ENCODE measurements around the gene SENP2.
"Not testable (repeated sequence)": the region's sequence is repeated elsewhere in the genome, so short reads cannot be mapped to it uniquely, and the experiment has no call there.

Gene SENP2

DNA sequence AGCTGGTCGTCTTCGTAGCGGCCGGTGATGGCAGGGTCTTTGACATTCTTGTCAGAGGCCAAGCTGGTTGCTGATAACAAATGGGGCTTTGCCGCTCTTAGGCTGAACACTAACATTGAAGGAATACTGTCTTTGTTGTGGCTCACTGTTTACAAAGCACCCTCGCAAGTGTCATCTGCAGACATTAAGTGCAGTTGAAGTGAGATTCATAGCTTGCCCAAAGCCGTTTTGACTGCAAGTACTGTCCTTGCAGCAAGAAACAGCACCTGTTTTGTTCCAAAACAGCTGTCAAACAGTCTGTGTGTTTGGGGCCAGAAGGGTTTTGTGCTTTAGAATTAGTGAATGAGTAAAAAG lies 568 bp downstream of the SENP2 start:
- no peak for DNase-seq (ENCODE audit: low read depth)

- no peak for DNase-seq (ENCODE audit: low read depth)
Measured at GRCh38 chr3:185594073-185594472, 8.0 kb downstream of the SENP2 start.

DNA sequence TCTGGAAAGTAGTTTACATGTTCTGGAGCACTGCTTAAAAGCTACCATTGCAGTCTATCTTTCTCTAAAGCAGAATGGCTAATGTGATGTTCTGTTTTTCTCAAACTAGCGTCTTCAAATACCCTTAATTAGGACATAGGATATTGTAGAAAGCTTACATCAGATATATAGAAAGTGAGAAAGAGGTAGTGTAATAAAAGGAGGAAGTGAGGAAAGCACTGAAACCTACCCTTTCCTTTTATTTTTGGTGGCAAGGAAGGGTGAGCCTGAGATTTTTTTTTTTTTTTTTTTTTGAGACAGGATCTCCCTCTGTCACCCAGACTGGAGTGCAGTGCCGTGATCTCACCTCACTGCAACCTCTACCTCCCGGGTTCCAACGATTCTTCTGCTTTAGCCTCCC lies 9.4 kb downstream of the SENP2 start:
- DNase-seq (ENCODE audit: low read depth) = no peak

GRCh38 chr3:185605566-185605965 lies 19.5 kb downstream of the SENP2 start:
- DNase-seq (ENCODE audit: low read depth) = no peak

DNA sequence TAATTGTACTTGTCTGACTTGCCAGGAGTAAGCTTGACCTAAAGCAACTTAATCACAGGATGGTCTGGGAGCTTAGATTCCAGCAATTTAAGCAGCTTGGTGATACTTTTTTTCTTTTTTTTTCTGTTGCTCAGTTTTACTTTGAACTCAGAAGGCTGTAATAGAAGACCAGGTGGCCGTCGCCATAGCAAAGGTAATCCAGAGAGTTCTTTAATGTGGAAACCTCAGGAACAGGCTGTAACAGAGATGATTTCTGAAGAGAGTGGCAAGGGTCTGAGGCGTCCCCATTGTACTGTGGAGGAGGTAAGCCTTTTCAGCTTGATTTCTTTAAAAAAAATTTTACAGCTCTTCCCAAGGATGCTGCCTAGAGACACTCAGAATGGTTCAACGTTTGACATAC lies 20.1 kb downstream of the SENP2 start:
- DNase-seq (ENCODE audit: low read depth) = no peak

- DNase-seq (ENCODE audit: low read depth) = no peak
Measured at GRCh38 chr3:185613016-185613415, 26.9 kb downstream of the SENP2 start.

DNA sequence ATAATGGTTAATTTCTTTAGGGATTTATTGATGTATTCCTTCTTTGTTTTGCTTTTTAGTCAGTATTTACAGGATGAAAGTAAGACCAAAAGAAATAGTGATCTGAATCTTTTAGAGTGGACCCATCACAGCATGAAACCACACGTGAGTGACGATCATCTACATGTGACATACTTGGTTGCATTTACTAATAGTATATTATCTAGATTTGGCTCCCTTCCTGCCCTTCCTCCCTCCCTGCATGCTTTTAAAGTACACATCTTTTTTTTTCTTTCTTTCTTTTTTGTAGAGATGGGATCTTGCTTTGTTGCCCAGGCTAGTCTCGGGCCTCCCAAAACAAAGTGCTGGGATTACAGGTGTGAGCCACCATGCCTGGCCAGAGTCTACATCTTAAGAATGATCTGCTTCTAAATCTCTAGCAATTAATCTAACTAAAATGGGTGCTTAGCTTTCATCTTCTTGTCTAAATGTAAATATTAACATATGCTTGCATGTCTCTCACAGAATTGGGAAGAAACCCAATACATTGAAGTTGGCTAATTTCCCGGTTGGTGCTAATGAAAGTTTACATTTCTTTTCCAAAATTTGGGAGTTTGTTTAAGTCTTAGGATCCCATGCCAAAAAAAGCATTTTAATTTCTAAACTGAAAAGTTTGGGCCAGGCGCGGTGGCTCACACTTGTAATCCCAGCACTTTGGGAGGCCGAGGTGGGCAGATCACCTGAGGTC lies 38.0 kb downstream of the SENP2 start:
- DNase-seq (ENCODE audit: low read depth) = no peak

DNA sequence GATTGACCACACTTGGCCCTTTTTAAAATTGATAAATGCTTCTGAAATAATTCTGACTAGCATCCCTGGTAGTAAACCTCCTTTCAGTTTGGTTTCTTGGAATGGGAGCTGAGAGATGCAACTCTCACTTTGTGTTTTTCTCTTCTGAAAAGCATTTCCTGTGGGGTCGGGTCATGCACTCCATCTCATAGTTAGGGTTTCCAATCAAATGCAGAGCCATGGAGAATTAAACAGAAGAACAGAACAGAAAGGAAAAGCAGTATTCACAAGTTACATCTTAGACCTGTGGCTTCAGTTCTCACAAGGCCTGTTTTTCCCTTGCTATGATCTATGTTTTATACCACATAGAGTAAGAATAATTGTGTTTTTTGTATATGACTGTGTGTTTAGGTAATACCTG lies 39.7 kb downstream of the SENP2 start:
- DNase-seq (ENCODE audit: low read depth) = no peak

DNA sequence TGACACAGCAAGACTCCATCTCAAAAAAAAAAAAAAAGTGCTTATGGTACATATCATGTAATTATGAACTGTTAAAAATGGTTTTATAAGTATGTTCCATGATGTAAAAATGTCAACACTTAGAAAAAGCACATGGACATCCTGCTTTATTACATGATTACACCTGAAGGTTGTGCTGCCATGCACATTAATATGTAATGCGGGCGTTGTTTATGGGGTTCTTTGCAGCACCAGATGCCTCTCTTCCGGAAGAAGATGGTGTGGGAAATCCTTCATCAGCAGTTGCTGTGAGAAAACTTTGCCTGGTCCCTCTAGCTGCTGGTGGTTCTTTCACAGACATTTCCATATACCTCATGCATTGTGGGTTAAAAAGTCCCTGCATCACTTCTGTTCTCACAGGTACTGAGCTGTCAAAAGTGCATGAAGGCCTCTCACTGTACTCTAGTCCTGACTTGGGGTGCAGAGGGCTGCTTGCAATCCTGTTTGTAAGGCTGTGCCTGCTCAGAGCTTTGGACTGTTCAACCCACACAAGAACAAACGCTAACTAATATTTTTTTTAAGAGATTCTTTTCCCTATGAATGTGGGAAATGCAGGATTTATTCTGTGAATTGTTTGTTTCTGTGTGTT lies 43.6 kb downstream of the SENP2 start:
- no peak for DNase-seq (ENCODE audit: low read depth)

DNA sequence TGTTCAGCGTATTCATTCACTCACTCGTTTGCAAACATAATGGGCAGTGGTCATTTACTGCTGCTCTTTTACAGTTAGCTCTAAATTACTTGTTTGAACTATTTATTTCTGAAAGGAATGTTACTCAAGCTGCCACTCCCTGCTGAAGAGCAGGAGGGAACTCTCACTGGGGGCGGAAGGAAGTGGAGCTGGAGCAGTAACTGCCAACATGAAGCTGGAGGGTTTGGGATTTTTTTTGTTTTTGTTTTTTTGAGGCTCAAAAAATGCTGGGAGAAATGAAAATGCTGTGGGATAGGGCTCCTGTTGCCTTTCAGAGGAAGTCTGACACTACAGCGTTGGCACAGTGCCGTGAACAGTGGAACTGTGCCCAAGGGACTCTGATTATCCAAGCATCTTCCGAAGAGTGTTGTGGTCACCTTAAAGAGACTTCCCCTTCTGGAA lies 44.1 kb downstream of the SENP2 start:
- no peak for DNase-seq (ENCODE audit: low read depth)

DNA sequence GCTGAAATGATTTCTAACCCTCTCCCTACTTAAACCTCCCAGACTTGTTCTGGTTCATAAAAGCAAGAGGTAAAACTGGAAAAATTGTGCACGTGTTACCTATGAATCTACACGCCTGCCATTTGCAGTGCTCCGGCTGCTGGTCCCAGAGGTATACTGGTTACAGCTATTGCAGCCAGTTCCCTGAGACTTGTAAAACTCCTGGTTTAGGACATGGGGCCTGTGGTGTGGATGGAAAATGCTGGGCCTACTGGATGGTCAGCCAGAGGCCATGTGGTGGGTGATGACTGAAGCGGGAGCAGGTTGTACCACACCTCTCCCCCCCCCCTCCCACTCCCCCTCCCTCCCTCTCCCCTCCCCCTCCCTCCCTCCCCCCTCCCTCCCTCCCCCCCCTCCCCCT lies 45.0 kb downstream of the SENP2 start:
- DNase-seq (ENCODE audit: low read depth) = no peak

DNA sequence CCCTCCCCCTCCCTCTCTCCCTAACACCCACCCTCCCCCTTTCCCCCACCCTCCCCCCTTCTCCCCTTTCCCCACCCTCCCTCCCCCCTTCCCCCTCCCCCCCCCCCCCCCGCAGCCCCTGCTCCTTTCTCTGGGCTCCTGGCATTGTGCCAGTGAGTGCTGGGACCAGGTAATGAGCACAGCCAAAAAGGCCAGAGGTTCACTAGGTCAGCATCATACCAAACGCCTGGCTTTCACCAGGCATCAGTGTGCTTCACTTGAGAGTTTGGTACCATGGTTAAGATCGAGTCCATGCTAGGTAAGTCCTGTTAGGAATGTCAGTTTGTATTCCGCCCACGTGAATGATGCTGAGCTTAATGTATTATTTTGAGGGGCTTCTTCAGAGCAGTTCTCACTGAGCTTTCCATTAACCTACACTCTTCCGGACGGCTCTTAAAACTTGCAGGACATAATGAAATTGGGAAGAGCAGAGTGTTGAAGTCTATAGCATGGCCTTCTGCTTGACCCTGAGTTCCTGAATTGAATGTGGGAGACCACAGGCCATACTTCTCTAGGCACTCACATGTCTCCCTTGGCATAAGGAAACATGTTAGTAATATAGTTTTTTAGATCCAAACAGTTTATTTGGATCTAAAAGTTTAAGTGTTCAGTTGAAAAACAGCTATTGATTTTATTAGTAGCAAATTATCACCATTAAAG lies 45.6 kb downstream of the SENP2 start:
- DNase-seq (ENCODE audit: low read depth) = no peak

DNA sequence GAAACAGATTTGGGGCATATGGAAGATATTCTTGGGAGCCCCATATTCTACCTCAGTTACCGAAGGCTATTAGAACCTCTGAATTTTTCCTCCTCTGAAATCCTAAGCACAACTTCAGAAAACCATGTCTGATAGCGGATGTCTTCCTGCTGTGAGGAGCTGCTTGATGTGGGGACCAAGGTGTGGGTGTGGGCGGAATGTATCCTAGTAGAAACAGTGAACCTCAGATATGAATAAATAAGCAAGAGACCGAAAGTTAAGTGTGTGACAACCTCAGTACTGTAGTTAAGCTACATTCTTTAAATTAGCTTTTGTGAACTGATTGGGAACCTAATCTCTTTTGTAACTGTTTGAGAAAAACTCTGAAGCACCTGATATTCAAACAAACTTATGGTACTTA lies 46.9 kb downstream of the SENP2 start:
- DNase-seq (ENCODE audit: low read depth) = no peak

- no peak for DNase-seq (ENCODE audit: low read depth)
Measured at GRCh38 chr3:185637388-185637787, 51.3 kb downstream of the SENP2 start.

- not testable (repeated sequence) for DNase-seq (ENCODE audit: low read depth)
Measured at GRCh38 chr3:185638651-185639050, 52.6 kb downstream of the SENP2 start.

DNA sequence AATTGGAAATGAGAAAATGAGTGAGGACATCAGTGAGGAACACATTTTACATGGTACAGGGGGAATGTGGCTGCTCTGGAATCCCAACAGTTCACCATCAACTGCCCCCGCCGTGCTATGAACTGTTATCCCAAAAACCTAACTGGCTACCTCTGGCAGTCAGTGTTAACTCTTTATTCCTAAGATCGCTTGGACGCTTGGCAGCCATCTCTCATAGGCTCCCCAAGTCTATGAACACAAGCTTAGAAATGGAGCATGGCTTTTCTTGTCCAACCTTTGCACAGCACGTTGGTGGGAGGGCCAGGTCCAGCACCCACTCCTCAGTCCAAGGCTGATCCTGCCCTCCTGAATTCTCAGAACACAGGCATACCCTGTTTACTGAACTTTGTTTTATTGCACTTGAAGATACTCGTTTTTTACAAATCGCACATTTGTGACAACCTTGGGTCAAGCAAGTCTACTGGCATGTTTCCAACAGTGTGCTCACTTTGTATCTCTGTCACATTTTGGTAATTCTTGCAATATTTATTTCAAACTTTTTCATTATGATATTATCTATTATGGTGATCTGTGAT lies 53.6 kb downstream of the SENP2 start:
- DNase-seq (ENCODE audit: low read depth) = no peak

GRCh38 chr3:185640308-185640707 lies 54.2 kb downstream of the SENP2 start:
- DNase-seq (ENCODE audit: low read depth) = no peak

DNA sequence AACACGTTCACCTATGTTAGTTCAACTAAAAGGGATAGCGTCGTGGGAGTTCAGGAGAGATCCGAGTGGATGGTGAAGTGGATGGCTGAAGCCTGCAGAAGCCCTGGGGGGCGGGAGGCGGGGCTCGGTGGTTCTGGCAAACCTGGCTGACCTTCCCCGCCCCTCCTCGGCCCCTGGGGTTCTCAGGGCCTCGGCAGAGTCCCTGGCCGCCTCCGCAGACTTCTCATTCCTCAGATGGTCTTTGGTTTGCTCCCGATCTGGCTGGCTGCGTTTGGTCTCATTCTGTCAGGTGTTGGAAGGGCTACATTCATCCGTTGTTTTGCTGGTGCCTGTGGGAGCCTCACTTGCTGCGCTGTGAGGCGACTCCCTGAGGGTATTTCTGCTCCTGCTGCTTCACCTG lies 59.1 kb downstream of the SENP2 start:
- not testable (repeated sequence) for DNase-seq (ENCODE audit: low read depth)

DNA sequence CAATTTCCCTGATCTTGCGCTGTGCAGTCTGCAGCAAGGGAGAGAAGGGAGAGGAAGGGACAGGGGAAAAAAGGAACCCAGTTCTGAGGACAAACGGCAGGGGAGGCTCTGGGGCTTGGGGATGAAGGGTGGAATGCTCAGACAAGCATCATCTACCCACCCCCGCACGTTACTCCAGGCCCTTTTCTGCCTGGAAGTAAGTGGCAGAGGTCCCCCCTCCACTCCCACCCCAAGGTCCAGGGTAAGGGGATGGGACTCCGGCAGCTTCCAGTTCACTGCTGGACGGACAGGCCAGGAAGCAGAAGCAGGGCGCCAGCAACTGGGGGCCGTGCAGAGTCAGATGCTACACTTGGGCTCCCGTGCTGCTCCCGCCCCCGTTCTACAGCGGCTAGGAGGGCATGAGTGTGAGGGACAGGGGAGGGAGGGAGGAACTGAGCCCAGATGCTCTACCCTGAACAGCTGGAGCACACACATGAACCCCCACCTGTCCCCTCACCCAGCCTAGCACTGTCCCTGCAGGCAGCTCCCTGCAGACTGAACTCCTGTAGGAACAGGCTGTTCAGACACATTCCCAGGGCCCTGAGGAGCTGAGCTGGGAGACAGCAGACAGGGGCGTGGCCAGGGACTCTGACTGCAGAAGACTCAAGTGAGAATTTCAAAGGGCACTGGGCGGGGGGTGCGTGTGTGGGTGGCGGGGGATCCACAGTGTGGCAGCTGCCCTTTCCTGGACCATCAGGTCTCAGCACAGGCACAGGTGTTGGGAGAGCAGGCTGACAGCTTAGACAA lies 59.7 kb downstream of the SENP2 start:
- no peak for DNase-seq (ENCODE audit: low read depth)

- DNase-seq (ENCODE audit: low read depth) = no peak
Measured at GRCh38 chr3:185646382-185647133, 60.5 kb downstream of the SENP2 start.

- DNase-seq (ENCODE audit: low read depth) = no peak
Measured at GRCh38 chr3:185647134-185647879, 61.2 kb downstream of the SENP2 start.
